Activated T-helper 2 cell treated with anti-CD3 and anti-CD28 coated beads, Interferon-gamma antibody, Interleukin-2, Interleukin-4, amounts not matched to agents 10 μg/mL and 5 μg/mL and 100 μg/mL, durations not matched to agents 14 hours and 24 hours and 36 hours (primary cell): ENCODE results near the gene DGAT2. TPM values are rescaled to one million over a fixed set of nuclear protein-coding genes. Genes with fewer than 3 reads are reported as not detected.
A peak's percentile ranks its signal among the peaks of the same experiment; 100 is the strongest.

Experiments
- DNase-seq: peaks from one replicate; pipeline ENCODE4 v3.0.0; 2021; ENCODE audit warnings: low spot score
- H3K27ac Mint-ChIP-seq: one replicate; pipeline ENCODE4 v1.8.0; 2021; ENCODE audit warnings: mixed read lengths
- H3K27me3 Mint-ChIP-seq: one replicate; pipeline ENCODE4 v1.8.0; 2021; ENCODE audit warnings: low read depth, mixed read lengths
- H3K36me3 Mint-ChIP-seq: one replicate; pipeline ENCODE4 v1.8.0; 2021; ENCODE audit warnings: low read depth, mixed read lengths
- H3K4me1 Mint-ChIP-seq: one replicate; pipeline ENCODE4 v1.8.0; 2021; ENCODE audit warnings: low read depth, mixed read lengths
- H3K4me3 Mint-ChIP-seq: one replicate; pipeline ENCODE4 v1.8.0; 2021; ENCODE audit warnings: low read depth, mild to moderate bottlenecking, moderate library complexity, mixed read lengths
- H3K9me3 Mint-ChIP-seq: one replicate; pipeline ENCODE4 v1.8.0; 2021; ENCODE audit warnings: mixed read lengths
- intact Hi-C: fragments of 100-400 bp; cut with micrococcal nuclease; formaldehyde crosslinking; loops from one replicate; pipeline ENCODE4 v1.15.1; 2023
- total RNA-seq: library from RNA; stranded (reverse); gene quantifications from 2 replicates; pipeline ENCODE4 v1.2.3, GENCODE V29; 2022

The DGAT2 gene, protein sequence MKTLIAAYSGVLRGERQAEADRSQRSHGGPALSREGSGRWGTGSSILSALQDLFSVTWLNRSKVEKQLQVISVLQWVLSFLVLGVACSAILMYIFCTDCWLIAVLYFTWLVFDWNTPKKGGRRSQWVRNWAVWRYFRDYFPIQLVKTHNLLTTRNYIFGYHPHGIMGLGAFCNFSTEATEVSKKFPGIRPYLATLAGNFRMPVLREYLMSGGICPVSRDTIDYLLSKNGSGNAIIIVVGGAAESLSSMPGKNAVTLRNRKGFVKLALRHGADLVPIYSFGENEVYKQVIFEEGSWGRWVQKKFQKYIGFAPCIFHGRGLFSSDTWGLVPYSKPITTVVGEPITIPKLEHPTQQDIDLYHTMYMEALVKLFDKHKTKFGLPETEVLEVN
- 2.6 and 3.0 TPM in 2 replicates for total RNA-seq

- peaks cover 26% of the 10 kb centered on the region for H3K27me3 Mint-ChIP-seq
- no peaks in the 10 kb centered on the region for H3K36me3 Mint-ChIP-seq
- peak; percentile 68 for DNase-seq
- intact Hi-C loops: loop anchor here (2.0 kb wide), 1 partner anchor 46 kb away; the partner anchor contains the start of gene UVRAG
- peaks cover 23% of the 10 kb centered on the region for H3K4me1 Mint-ChIP-seq
- H3K9me3 Mint-ChIP-seq: no peaks in the 10 kb centered on the region
- peak within 1 kb of the TSS; percentile 70 for H3K4me3 Mint-ChIP-seq
- H3K27ac Mint-ChIP-seq: peak within 1 kb of the TSS; percentile 60
These were observed at the start of gene DGAT2 for GRCh38 chr11:75768112-75768908. TSS of gene DGAT2 (plus strand) at chr11:75768778. CDS start at chr11:75768992, 214 bp downstream.

DNA sequence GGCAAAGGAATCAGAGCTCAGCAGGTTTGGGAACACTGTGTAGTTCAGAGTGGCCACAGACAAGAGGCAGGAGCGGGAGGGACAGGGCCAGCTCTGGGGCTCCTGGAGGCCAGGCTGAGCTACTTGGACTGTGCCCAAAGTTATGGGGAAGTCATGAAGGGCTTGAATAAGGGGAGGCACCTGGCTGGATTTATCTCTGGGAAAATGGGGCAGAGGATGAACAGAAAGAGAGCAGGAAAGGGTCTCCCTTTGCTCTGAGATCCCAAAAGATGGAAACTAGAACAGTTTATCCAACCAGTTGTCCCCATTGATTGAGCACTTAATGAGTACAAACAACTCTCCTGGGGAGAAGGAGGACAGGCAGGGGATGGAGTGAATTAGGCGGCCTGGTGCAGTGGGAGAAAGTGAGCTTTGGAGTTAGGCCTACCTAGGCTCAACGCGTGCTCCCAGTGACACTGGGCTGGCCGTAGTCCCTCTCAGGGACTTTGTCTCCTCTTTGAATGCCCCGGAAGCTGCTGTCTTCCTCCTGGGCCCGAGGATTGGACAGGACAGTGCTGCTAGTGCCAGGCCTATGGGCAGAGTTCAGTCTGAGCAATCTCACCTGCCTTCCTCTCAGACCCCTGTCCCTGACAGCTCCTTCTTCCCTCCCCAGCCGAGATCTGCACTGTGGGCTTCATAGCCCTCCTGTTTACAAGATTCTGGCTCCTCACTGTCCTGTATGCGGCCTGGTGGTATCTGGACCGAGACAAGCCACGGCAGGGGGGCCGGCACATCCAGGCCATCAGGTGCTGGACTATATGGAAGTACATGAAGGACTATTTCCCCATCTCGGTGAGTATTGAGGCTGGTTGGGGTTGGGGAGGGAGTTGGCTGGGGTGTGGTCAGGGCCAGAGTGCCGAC, 49.0 kb upstream of the DGAT2 start:
- no peak overlapping the region for H3K27ac Mint-ChIP-seq
- H3K4me1 Mint-ChIP-seq: no peaks in the 10 kb centered on the region
- no peak for DNase-seq
- intact Hi-C loops: no loop called here
- no peaks in the 10 kb centered on the region for H3K36me3 Mint-ChIP-seq
- no peaks in the 10 kb centered on the region for H3K9me3 Mint-ChIP-seq
- H3K27me3 Mint-ChIP-seq: peaks cover 8% of the 10 kb centered on the region
- no peak overlapping the region for H3K4me3 Mint-ChIP-seq

DNA sequence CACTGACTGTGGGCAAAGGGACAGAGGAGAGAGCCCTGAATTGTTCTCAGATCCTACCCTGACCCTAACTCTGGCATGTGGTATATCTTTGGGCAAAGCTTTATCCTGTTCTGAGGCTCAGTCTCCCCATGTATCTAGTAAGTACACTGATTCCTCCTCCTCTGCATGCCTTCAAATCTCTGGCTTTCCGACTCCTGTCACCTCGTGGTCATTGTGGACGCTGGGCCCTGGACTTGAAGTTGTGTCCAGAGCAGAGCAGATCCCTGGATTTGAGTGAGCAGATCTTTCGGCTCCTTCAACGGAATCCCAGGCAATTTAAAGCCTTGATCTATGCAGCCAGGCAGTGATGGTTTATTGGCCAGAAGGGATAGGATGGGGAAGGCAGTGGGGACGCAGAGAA, 47.9 kb upstream of the DGAT2 start:
- intact Hi-C loops: no loop called here
- no peak overlapping the region for H3K4me3 Mint-ChIP-seq
- no peaks in the 10 kb centered on the region for H3K36me3 Mint-ChIP-seq

GRCh38 chr11:75721852-75722668, 46.5 kb upstream of the DGAT2 start:
- Mint-ChIP-seq H3K9me3 (no peaks in the 10 kb centered on the region), H3K27me3 (peaks cover 2% of the 10 kb centered on the region), H3K4me1 (no peaks in the 10 kb centered on the region), H3K4me3 (no peak overlapping the region), H3K36me3 (no peaks in the 10 kb centered on the region), H3K27ac (no peak overlapping the region)
- intact Hi-C loops: loop anchor here (2.0 kb wide), 1 partner anchor 597 kb away; no protein-coding TSS in a partner anchor
- DNase-seq: no peak

More for the DNA sequence above, 47.9 kb upstream of the DGAT2 start:
- peaks cover 8% of the 10 kb centered on the region for H3K27me3 Mint-ChIP-seq
- DNase-seq: no peak
- H3K27ac Mint-ChIP-seq: no peak overlapping the region
- H3K4me1 Mint-ChIP-seq: no peaks in the 10 kb centered on the region
- H3K9me3 Mint-ChIP-seq: no peaks in the 10 kb centered on the region

DNA sequence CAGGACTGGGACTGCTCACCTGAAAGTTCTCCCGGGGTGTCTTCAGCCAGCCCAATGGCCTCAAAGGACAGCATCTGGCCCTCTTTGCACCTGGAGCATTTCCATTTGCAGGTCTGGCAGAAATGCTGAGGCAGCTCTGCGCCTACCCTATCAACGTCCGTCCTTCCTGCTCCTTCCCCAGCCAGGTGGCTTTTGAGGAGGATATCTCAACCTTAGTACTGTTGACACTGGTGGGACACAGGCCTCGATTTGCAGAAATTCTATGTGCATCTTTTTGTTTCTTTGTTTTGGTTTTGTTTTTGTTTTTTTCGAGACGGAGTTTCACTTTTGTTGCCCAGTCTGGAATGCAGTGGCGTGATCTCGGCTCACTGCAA, 45.9 kb upstream of the DGAT2 start:
- intact Hi-C loops: loop anchor here (1.0 to 2.0 kb wide), 3 partner anchors 145 to 596 kb away; no protein-coding TSS in a partner anchor
- no peak for DNase-seq
- Mint-ChIP-seq H3K9me3 (no peaks in the 10 kb centered on the region), H3K4me1 (no peaks in the 10 kb centered on the region), H3K27me3 (no peaks in the 10 kb centered on the region), H3K4me3 (no peak overlapping the region), H3K27ac (no peak overlapping the region), H3K36me3 (no peaks in the 10 kb centered on the region)

- Mint-ChIP-seq H3K9me3 (no peaks in the 10 kb centered on the region), H3K4me1 (no peaks in the 10 kb centered on the region), H3K27ac (no peak overlapping the region), H3K36me3 (no peaks in the 10 kb centered on the region), H3K27me3 (no peaks in the 10 kb centered on the region), H3K4me3 (no peak overlapping the region)
- no peak for DNase-seq
- intact Hi-C loops: no loop called here
These were observed 42.8 kb upstream of the DGAT2 start for GRCh38 chr11:75725547-75726320.

GRCh38 chr11:75728992-75729391, 39.6 kb upstream of the DGAT2 start:
- no peak for DNase-seq
- Mint-ChIP-seq H3K27ac (no peak overlapping the region), H3K4me3 (no peak overlapping the region), H3K4me1 (peaks cover 3% of the 10 kb centered on the region), H3K9me3 (no peaks in the 10 kb centered on the region), H3K36me3 (no peaks in the 10 kb centered on the region), H3K27me3 (no peaks in the 10 kb centered on the region)
- intact Hi-C loops: no loop called here

GRCh38 chr11:75731095-75731494, 37.5 kb upstream of the DGAT2 start:
- Mint-ChIP-seq H3K36me3 (no peaks in the 10 kb centered on the region), H3K4me3 (no peak overlapping the region), H3K9me3 (no peaks in the 10 kb centered on the region), H3K27ac (no peak overlapping the region), H3K4me1 (peaks cover 4% of the 10 kb centered on the region), H3K27me3 (no peaks in the 10 kb centered on the region)
- no peak for DNase-seq
- intact Hi-C loops: no loop called here

DNA sequence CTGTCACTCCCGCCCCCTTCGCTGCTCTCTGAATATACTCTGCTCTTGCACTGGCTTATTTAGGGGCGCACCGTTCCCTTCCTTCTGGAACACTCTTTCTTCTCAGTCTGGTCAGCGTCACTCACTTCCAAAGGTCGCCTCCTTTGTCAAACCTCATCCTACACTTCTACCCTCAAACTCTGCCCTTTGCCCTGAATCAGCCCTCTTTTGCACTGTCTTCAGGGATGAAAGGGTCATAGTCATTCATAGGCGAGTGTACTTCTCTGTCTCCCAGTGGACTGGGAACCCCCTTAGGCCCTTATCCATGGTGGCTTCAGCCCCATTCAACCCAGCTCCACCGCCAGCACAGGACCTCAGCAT, 35.5 kb upstream of the DGAT2 start:
- Mint-ChIP-seq H3K4me3 (no peak overlapping the region), H3K4me1 (peaks cover 4% of the 10 kb centered on the region), H3K36me3 (no peaks in the 10 kb centered on the region), H3K9me3 (no peaks in the 10 kb centered on the region), H3K27me3 (peaks cover 4% of the 10 kb centered on the region), H3K27ac (no peak overlapping the region)
- intact Hi-C loops: no loop called here
- no peak for DNase-seq

GRCh38 chr11:75733431-75734107, 35.0 kb upstream of the DGAT2 start:
- Mint-ChIP-seq H3K4me1 (peaks cover 4% of the 10 kb centered on the region), H3K36me3 (no peaks in the 10 kb centered on the region), H3K27me3 (peaks cover 4% of the 10 kb centered on the region), H3K4me3 (no peak overlapping the region), H3K27ac (no peak overlapping the region), H3K9me3 (no peaks in the 10 kb centered on the region)
- DNase-seq: no peak
- intact Hi-C loops: no loop called here
